Endodermal cell (in vitro differentiated cells): ENCODE results near the gene PPP1R10. TPM values are rescaled to one million over a fixed set of nuclear protein-coding genes. Genes with fewer than 3 reads are reported as not detected.

ENCODE experiments used
- DNase-seq: peaks from one replicate; pipeline ENCODE4 v3.0.0-alpha.2; 2017
- H3K27ac ChIP-seq: 2 replicates; pipeline ENCODE4 v1.5.1; 2013; ENCODE audit warnings: mild to moderate bottlenecking, low read depth, low read length, moderate library complexity
- H3K27me3 ChIP-seq: 2 replicates; pipeline ENCODE4 v1.6.1; 2013; ENCODE audit warnings: mild to moderate bottlenecking, low read length, moderate library complexity; ENCODE audit not compliant: insufficient read depth, control insufficient read depth, poor library complexity, severe bottlenecking
- H3K36me3 ChIP-seq: 2 replicates; pipeline ENCODE4 v1.7.0; 2013; ENCODE audit warnings: mild to moderate bottlenecking, low read length, moderate library complexity; ENCODE audit not compliant: control insufficient read depth, insufficient read depth
- H3K4me1 ChIP-seq: one replicate; pipeline ENCODE4 v1.7.0; 2013; ENCODE audit warnings: low read length; ENCODE audit not compliant: control insufficient read depth, insufficient read depth
- H3K4me3 ChIP-seq: 2 replicates; pipeline ENCODE4 v1.5.1; 2013; ENCODE audit warnings: mild to moderate bottlenecking, low read length, moderate library complexity
- H3K9ac ChIP-seq: 2 replicates; pipeline ENCODE4 v1.6.1; 2013; ENCODE audit warnings: mild to moderate bottlenecking, low read length, moderate library complexity; ENCODE audit not compliant: poor library complexity, severe bottlenecking; ENCODE audit errors: extremely low read depth
- H3K9me3 ChIP-seq: 2 replicates; pipeline ENCODE4 v1.6.1; 2013; ENCODE audit warnings: mild to moderate bottlenecking, low read length, moderate library complexity; ENCODE audit not compliant: control insufficient read depth
- H3K27ac Mint-ChIP-seq: 2 replicates; pipeline ENCODE4 v1.8.0; 2020; ENCODE audit warnings: mixed read lengths
- H3K27me3 Mint-ChIP-seq: 2 replicates; pipeline ENCODE4 v1.8.0; 2021; ENCODE audit warnings: mild to moderate bottlenecking, mixed read lengths; ENCODE audit not compliant: insufficient read depth
- H3K36me3 Mint-ChIP-seq: 2 replicates; pipeline ENCODE4 v1.8.0; 2020; ENCODE audit warnings: low read depth, mixed read lengths
- H3K4me1 Mint-ChIP-seq: 2 replicates; pipeline ENCODE4 v1.8.0; 2020; ENCODE audit warnings: mixed read lengths
- H3K4me3 Mint-ChIP-seq: 2 replicates; pipeline ENCODE4 v1.8.0; 2020; ENCODE audit warnings: mild to moderate bottlenecking, moderate library complexity, mixed read lengths
- H3K9me3 Mint-ChIP-seq: 2 replicates; pipeline ENCODE4 v1.8.0; 2020; ENCODE audit warnings: mild to moderate bottlenecking, mixed read lengths
- WGBS, 2 experiments: methylation state at CpG; one replicate each; pipeline versions ENCODE4 v1.1.5 to v1.1.7; 2013; ENCODE audit warnings: missing lambda C conversion rate in 2 of 2, mixed read lengths in 1 of 2; ENCODE audit not compliant: insufficient coverage in 1 of 2, insufficient read length in 1 of 2; 5-methylcytosine and 5-hydroxymethylcytosine counted together
- total RNA-seq, 2 donors: library from RNA; stranded (reverse); fragmentation: NEBNext Ultra II Directional in 1 of 2; extraction: Animal tissue kit (Norgen Biotek cat#: 25700) in 1 of 2; gene quantifications; 2 replicates in 1 of 2; 3 replicates in 1 of 2; pipeline ENCODE4 v1.2.1, GENCODE V29; 2021
- TF ChIP-seq, protein P1 (sequence below): fragments of 200-600 bp; sonication (generic); conservative IDR thresholded peaks from 2 replicates; pipeline ENCODE4 v1.5.0; 2021; ENCODE audit warnings: antibody characterized with exemption, mild to moderate bottlenecking

The PPP1R10 gene
- total RNA-seq, 2 donors from 2014 or later: 122 to 126 TPM

GRCh38 chr6:30601436-30601814 lies 15.6 kb downstream of the PPP1R10 start:
- Histone ChIP-seq H3K27me3 (no peaks in the 10 kb centered on the region), H3K4me3 (no peak overlapping the region), H3K36me3 (peaks cover 68% of the 10 kb centered on the region), H3K9me3 (no peaks in the 10 kb centered on the region), H3K9ac (no peak overlapping the region), H3K4me1 (no peaks in the 10 kb centered on the region), H3K27ac (no peak overlapping the region)
- WGBS, 2 experiments: 95 to 100% methylated on average over 6 of the region's 6 CpGs
- Mint-ChIP-seq H3K4me1 (peaks cover 4% of the 10 kb centered on the region), H3K36me3 (peaks cover 74% of the 10 kb centered on the region), H3K9me3 (no peaks in the 10 kb centered on the region), H3K27me3 (no peaks in the 10 kb centered on the region), H3K4me3 (no peak overlapping the region), H3K27ac (no peak overlapping the region)
- TF ChIP-seq, protein P1, sequence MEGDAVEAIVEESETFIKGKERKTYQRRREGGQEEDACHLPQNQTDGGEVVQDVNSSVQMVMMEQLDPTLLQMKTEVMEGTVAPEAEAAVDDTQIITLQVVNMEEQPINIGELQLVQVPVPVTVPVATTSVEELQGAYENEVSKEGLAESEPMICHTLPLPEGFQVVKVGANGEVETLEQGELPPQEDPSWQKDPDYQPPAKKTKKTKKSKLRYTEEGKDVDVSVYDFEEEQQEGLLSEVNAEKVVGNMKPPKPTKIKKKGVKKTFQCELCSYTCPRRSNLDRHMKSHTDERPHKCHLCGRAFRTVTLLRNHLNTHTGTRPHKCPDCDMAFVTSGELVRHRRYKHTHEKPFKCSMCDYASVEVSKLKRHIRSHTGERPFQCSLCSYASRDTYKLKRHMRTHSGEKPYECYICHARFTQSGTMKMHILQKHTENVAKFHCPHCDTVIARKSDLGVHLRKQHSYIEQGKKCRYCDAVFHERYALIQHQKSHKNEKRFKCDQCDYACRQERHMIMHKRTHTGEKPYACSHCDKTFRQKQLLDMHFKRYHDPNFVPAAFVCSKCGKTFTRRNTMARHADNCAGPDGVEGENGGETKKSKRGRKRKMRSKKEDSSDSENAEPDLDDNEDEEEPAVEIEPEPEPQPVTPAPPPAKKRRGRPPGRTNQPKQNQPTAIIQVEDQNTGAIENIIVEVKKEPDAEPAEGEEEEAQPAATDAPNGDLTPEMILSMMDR: no peak
- DNase-seq: no peak

- no peaks in the 10 kb centered on the region for H3K4me1 ChIP-seq
- H3K27me3 Mint-ChIP-seq: no peaks in the 10 kb centered on the region
- H3K4me3 ChIP-seq: no peak overlapping the region
- H3K36me3 Mint-ChIP-seq: peaks cover 67% of the 10 kb centered on the region
- H3K27ac ChIP-seq: no peak overlapping the region
- H3K9me3 ChIP-seq: no peaks in the 10 kb centered on the region
- no peaks in the 10 kb centered on the region for H3K27me3 ChIP-seq
- no peak for DNase-seq
- TF ChIP-seq, protein P1: no peak
- 94 to 96% methylated on average over 9 to 10 of the region's 10 CpGs for WGBS, 2 experiments
- H3K9ac ChIP-seq: no peak overlapping the region
- peaks cover 64% of the 10 kb centered on the region for H3K36me3 ChIP-seq
- H3K4me1 Mint-ChIP-seq: peaks cover 4% of the 10 kb centered on the region
- H3K9me3 Mint-ChIP-seq: no peaks in the 10 kb centered on the region
- no peak overlapping the region for H3K4me3 Mint-ChIP-seq
- H3K27ac Mint-ChIP-seq: peak overlapping the region; percentile 48
Observed at GRCh38 chr6:30600451-30600961, 16.5 kb downstream of the PPP1R10 start.

GRCh38 chr6:30599625-30600324 lies 17.3 kb downstream of the PPP1R10 start:
- Mint-ChIP-seq H3K27ac (peak overlapping the region; percentile 80), H3K9me3 (no peaks in the 10 kb centered on the region), H3K4me3 (no peak overlapping the region), H3K4me1 (peaks cover 4% of the 10 kb centered on the region), H3K27me3 (no peaks in the 10 kb centered on the region), H3K36me3 (peaks cover 64% of the 10 kb centered on the region)
- H3K27ac ChIP-seq: no peak overlapping the region
- H3K4me1 ChIP-seq: no peaks in the 10 kb centered on the region
- WGBS, 2 experiments: 92 to 98% methylated on average over 11 to 13 of the region's 13 CpGs
- H3K9me3 ChIP-seq: no peaks in the 10 kb centered on the region
- H3K36me3 ChIP-seq: peaks cover 62% of the 10 kb centered on the region
- TF ChIP-seq, protein P1: no peak
- H3K4me3 ChIP-seq: no peak overlapping the region
- no peaks in the 10 kb centered on the region for H3K27me3 ChIP-seq
- no peak overlapping the region for H3K9ac ChIP-seq
- no peak for DNase-seq
